ENCODE measurements around the gene SMYD3. TPM values are rescaled to one million over a fixed set of nuclear protein-coding genes. Genes with fewer than 3 reads are reported as not detected.

SMYD3 gene
- total and polyA plus RNA-seq, 9 donors: 10.8 to 24.0 (median 13.7) TPM

GRCh38 chr1:245915406-245915805 lies 591.7 kb downstream of the SMYD3 start:
- WGBS, 3 donors: 82 to 95% (median 90%) methylated on average over 5 of the region's 5 CpGs
- DNase-seq: no peak
- Histone ChIP-seq H3K9me3 (no peaks in the 10 kb centered on the region), H3K36me3 (no peaks in the 10 kb centered on the region), H3K4me3 (no peak overlapping the region), H3K4me1 (ENCODE audit: insufficient read depth) (no peaks in the 10 kb centered on the region), H3K27me3 (no peaks in the 10 kb centered on the region), H3K27ac (no peak overlapping the region)
- TF ChIP-seq POLR2A (IDR thresholded peaks at IDR 0.05) (no peak), CTCF (IDR thresholded peaks at IDR 0.05) (no peak), EP300 (IDR thresholded peaks at IDR 0.05) (no peak)
- intact Hi-C loops (cut with DNase I): no loop called here

- no peak for DNase-seq
- intact Hi-C loops (cut with DNase I): no loop called here
- no peaks in the 10 kb centered on the region for H3K27me3 ChIP-seq
- H3K4me3 ChIP-seq: no peak overlapping the region
- no peaks in the 10 kb centered on the region for H3K36me3 ChIP-seq
- H3K27ac ChIP-seq: no peak overlapping the region
- H3K9me3 ChIP-seq: no peaks in the 10 kb centered on the region
- TF ChIP-seq POLR2A (IDR thresholded peaks at IDR 0.05): no peak
- no peak for TF ChIP-seq CTCF (IDR thresholded peaks at IDR 0.05)
- TF ChIP-seq EP300 (IDR thresholded peaks at IDR 0.05): no peak
- no peaks in the 10 kb centered on the region for H3K4me1 ChIP-seq (ENCODE audit: insufficient read depth)
Measured at GRCh38 chr1:245908543-245908942, 598.5 kb downstream of the SMYD3 start.

GRCh38 chr1:245906207-245906606 lies 600.9 kb downstream of the SMYD3 start:
- no peak for TF ChIP-seq EP300 (IDR thresholded peaks at IDR 0.05)
- no peak for TF ChIP-seq POLR2A (IDR thresholded peaks at IDR 0.05)
- no peak for TF ChIP-seq CTCF (IDR thresholded peaks at IDR 0.05)
- WGBS, 3 donors: 89 to 96% (median 94%) methylated on average over 1 of the region's 1 CpG
- no peak overlapping the region for H3K4me3 ChIP-seq
- no peaks in the 10 kb centered on the region for H3K4me1 ChIP-seq (ENCODE audit: insufficient read depth)
- no peak overlapping the region for H3K27ac ChIP-seq
- intact Hi-C loops (cut with DNase I): no loop called here
- H3K36me3 ChIP-seq: no peaks in the 10 kb centered on the region
- DNase-seq: no peak
- H3K9me3 ChIP-seq: no peaks in the 10 kb centered on the region
- H3K27me3 ChIP-seq: no peaks in the 10 kb centered on the region

GRCh38 chr1:245903851-245904250 lies 603.2 kb downstream of the SMYD3 start:
- TF ChIP-seq POLR2A (IDR thresholded peaks at IDR 0.05): no peak
- TF ChIP-seq EP300 (IDR thresholded peaks at IDR 0.05): no peak
- no peak for TF ChIP-seq CTCF (IDR thresholded peaks at IDR 0.05)
- Histone ChIP-seq H3K9me3 (no peaks in the 10 kb centered on the region), H3K27ac (no peak overlapping the region), H3K4me3 (no peak overlapping the region), H3K36me3 (no peaks in the 10 kb centered on the region), H3K4me1 (ENCODE audit: insufficient read depth) (no peaks in the 10 kb centered on the region), H3K27me3 (no peaks in the 10 kb centered on the region)
- no peak for DNase-seq
- intact Hi-C loops (cut with DNase I): no loop called here
- 91 to 94% (median 94%) methylated on average over 3 of the region's 3 CpGs for WGBS, 3 donors

- Histone ChIP-seq H3K4me3 (no peak overlapping the region), H3K36me3 (no peaks in the 10 kb centered on the region), H3K27me3 (no peaks in the 10 kb centered on the region), H3K4me1 (ENCODE audit: insufficient read depth) (no peaks in the 10 kb centered on the region), H3K27ac (no peak overlapping the region), H3K9me3 (no peaks in the 10 kb centered on the region)
- WGBS, 3 donors: 31 to 45% (median 43%) methylated on average over 1 of the region's 1 CpG
- DNase-seq: no peak
- TF ChIP-seq EP300 (IDR thresholded peaks at IDR 0.05) (no peak), POLR2A (IDR thresholded peaks at IDR 0.05) (no peak), CTCF (IDR thresholded peaks at IDR 0.05) (no peak)
- intact Hi-C loops (cut with DNase I): no loop called here
Measured at GRCh38 chr1:245901565-245901964, 605.5 kb downstream of the SMYD3 start.
